SK-N-SH (cell line): ENCODE measurements around the gene C4orf54.

Experiments
- CHD2 ChIP-seq: fragments of 150-350 bp; IDR thresholded peaks from 2 replicates; pipeline ENCODE4 v1.6.1; 2018; ENCODE audit warnings: low read length; ENCODE audit not compliant: partially characterized antibody
- ELF1 ChIP-seq: IDR thresholded peaks from 2 replicates; pipeline ENCODE4 v1.4.0; 2012
- EZH2phosphoT487 ChIP-seq: fragments of 200-600 bp; sonication (generic); IDR thresholded peaks from 2 replicates; pipeline ENCODE4 v1.6.1; 2017; ENCODE audit warnings: low read depth, mixed run types, mild to moderate bottlenecking, antibody characterized with exemption, moderate library complexity, borderline replicate concordance
- FOXM1 ChIP-seq: IDR thresholded peaks from 2 replicates; pipeline ENCODE4 v1.4.0; 2012; ENCODE audit warnings: low read depth, mild to moderate bottlenecking
- GABPA ChIP-seq: IDR thresholded peaks from 2 replicates; pipeline ENCODE4 v1.4.0; 2012; ENCODE audit warnings: low read depth, mild to moderate bottlenecking
- JUND ChIP-seq: IDR thresholded peaks from 2 replicates; pipeline ENCODE4 v1.4.0; 2012
- POLR2AphosphoS5 ChIP-seq: IDR thresholded peaks from 2 replicates; pipeline ENCODE4 v1.6.1; 2012; ENCODE audit warnings: low read depth, low read length
- RAD21 ChIP-seq: IDR thresholded peaks from 2 replicates; pipeline ENCODE4 v1.6.1; 2012; ENCODE audit warnings: mild to moderate bottlenecking, low read length
- RCOR1 ChIP-seq: fragments of 150-350 bp; IDR thresholded peaks from 2 replicates; pipeline ENCODE4 v1.6.1; 2017; ENCODE audit warnings: antibody characterized with exemption, low read length
- TAF1 ChIP-seq: IDR thresholded peaks from 2 replicates; pipeline ENCODE4 v1.6.1; 2012; ENCODE audit warnings: low read depth, mild to moderate bottlenecking, low read length, moderate library complexity, borderline replicate concordance
- TF ChIP-seq, protein P1 (sequence below): fragments of 200-600 bp; sonication (generic); IDR thresholded peaks from 2 replicates; pipeline ENCODE4 v1.6.1; 2017; ENCODE audit warnings: antibody characterized with exemption, mild to moderate bottlenecking, moderate library complexity
- TF ChIP-seq, protein P2 (sequence below): IDR thresholded peaks from 2 replicates; pipeline ENCODE4 v1.6.1; 2012; ENCODE audit warnings: mild to moderate bottlenecking, low read depth, low read length, moderate library complexity
- TF ChIP-seq, protein P3 (sequence below): IDR thresholded peaks from 2 replicates; pipeline ENCODE4 v1.4.0; 2012; ENCODE audit warnings: low read depth, borderline replicate concordance

DNA sequence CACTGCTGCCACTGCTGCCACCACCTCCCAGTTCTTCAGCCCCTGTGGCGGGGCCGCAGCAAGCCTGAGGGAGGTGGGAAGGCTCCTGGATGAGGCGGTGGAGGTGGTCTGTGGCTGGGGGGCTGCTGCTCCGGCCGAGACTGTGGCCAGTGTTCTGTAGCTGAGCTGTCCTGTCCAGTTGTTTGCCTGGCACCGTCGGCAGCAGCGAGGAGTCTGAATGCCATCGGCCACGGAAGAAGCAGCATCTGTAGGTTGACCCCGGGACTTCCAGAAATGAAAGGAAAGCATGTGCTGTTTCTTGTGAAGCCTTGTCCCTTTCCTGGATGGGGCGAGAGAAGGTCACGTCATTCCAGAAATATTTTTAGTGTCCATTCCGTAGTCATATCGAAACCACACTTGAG, 3.3 kb downstream of the C4orf54 start:
- TF ChIP-seq TAF1 (no peak), POLR2AphosphoS5 (no peak), RAD21 (no peak), CHD2 (no peak), ELF1 (no peak), FOXM1 (no peak), RCOR1 (no peak), JUND (no peak), EZH2phosphoT487 (no peak), GABPA (no peak)
- TF ChIP-seq, protein P1, sequence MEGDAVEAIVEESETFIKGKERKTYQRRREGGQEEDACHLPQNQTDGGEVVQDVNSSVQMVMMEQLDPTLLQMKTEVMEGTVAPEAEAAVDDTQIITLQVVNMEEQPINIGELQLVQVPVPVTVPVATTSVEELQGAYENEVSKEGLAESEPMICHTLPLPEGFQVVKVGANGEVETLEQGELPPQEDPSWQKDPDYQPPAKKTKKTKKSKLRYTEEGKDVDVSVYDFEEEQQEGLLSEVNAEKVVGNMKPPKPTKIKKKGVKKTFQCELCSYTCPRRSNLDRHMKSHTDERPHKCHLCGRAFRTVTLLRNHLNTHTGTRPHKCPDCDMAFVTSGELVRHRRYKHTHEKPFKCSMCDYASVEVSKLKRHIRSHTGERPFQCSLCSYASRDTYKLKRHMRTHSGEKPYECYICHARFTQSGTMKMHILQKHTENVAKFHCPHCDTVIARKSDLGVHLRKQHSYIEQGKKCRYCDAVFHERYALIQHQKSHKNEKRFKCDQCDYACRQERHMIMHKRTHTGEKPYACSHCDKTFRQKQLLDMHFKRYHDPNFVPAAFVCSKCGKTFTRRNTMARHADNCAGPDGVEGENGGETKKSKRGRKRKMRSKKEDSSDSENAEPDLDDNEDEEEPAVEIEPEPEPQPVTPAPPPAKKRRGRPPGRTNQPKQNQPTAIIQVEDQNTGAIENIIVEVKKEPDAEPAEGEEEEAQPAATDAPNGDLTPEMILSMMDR: no peak
- TF ChIP-seq, protein P2, sequence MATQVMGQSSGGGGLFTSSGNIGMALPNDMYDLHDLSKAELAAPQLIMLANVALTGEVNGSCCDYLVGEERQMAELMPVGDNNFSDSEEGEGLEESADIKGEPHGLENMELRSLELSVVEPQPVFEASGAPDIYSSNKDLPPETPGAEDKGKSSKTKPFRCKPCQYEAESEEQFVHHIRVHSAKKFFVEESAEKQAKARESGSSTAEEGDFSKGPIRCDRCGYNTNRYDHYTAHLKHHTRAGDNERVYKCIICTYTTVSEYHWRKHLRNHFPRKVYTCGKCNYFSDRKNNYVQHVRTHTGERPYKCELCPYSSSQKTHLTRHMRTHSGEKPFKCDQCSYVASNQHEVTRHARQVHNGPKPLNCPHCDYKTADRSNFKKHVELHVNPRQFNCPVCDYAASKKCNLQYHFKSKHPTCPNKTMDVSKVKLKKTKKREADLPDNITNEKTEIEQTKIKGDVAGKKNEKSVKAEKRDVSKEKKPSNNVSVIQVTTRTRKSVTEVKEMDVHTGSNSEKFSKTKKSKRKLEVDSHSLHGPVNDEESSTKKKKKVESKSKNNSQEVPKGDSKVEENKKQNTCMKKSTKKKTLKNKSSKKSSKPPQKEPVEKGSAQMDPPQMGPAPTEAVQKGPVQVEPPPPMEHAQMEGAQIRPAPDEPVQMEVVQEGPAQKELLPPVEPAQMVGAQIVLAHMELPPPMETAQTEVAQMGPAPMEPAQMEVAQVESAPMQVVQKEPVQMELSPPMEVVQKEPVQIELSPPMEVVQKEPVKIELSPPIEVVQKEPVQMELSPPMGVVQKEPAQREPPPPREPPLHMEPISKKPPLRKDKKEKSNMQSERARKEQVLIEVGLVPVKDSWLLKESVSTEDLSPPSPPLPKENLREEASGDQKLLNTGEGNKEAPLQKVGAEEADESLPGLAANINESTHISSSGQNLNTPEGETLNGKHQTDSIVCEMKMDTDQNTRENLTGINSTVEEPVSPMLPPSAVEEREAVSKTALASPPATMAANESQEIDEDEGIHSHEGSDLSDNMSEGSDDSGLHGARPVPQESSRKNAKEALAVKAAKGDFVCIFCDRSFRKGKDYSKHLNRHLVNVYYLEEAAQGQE: no peak
- TF ChIP-seq, protein P3, sequence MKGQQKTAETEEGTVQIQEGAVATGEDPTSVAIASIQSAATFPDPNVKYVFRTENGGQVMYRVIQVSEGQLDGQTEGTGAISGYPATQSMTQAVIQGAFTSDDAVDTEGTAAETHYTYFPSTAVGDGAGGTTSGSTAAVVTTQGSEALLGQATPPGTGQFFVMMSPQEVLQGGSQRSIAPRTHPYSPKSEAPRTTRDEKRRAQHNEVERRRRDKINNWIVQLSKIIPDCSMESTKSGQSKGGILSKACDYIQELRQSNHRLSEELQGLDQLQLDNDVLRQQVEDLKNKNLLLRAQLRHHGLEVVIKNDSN: no peak
